Measurements from ENCODE around the gene SNX24.
"Not testable (repeated sequence)": the region's sequence is repeated elsewhere in the genome, so short reads cannot be mapped to it uniquely, and the experiment has no call there.

The SNX24 gene

DNA sequence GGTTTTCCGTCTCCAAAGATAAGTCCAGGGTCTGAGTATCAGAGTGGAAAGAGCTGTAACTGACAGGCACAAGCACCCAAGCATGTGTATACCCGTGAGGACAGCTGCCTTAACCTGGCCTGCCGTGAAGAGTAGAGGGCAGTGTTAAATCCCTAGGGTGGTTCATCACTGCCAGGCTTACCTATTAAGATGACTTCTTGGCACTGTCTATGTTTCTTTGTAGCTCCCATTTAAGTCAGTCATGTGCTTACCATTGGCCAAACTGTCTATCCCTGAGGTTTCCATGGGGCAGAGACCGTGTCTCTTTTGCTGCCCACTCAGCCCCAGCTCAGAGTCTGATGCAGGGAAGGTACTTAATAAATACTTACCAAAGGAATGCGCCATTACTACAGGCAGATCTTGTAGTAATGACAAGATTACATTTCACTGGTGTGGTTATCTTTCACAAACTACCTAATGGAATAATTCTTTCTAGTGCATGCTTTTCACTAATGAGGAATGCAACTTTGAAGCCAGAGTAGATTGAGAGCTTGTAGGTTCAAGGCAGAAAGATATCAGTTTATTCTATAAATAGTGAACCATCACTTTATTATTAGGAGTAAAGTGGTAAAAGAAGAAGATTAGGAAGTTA is 64.2 kb downstream of the SNX24 start:
- no peak for DNase-seq (ENCODE audit: low read depth)

DNA sequence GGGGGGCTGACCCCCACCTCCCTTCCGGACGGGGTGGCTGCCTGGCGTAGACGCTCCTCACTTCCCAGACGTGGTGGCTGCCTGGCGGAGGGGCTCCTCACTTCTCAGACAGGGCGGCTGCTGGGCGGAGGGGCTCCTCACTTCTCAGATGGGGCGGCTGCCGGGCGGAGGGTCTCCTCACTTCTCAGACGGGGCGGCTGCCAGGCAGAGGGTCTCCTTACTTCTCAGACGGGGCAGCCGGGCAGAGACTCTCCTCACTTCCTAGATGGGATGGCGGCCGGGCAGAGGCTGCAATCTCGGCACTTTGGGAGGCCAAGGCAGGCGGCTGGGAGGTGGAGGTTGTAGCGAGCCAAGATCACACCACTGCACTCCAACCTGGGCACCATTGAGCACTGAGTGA is 68.0 kb downstream of the SNX24 start:
- not testable (repeated sequence) for DNase-seq (ENCODE audit: low read depth); H3K4me3 ChIP-seq (ENCODE audit: low read depth, low read length)

More for the DNA sequence above, 64.2 kb downstream of the SNX24 start:
- H3K4me3 ChIP-seq (ENCODE audit: low read depth, low read length), result no peak overlapping the region

DNA sequence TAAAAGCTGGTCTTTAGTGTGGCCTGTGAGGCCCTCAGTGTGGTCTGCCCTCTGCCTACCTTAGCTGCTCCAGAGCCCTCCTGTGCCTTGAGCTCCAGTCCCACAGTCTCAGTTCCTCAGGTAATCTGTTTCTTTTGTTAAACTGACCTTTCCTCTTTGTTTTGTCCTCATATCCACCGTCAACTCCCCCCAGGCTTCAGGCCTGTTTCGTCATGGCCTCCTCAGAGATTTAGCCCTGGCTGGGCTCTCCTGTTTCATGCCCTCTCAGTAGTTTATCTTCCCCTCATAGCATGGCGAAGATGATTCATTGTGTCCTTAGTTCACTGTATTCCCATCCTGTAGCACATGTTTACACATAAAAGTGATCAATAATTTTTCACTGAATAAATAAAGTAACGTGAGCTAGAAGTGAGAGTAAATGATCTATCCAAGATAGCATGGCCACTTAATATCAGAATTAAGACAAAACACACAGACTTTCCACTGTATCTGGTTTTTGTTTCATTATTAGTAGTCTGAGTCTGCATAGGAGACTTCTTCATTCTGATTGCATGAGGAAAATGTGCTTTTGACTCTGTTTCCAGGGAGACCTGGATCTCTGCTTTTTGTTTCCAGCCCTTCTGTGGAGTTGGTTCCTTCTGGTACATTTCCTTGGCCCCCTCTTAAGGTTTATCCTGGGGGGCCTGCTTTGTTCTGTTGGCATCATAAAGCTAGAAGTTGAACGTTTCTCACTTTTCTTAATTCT is 70.5 kb downstream of the SNX24 start:
- H3K4me3 ChIP-seq (ENCODE audit: low read depth, low read length), result no peak overlapping the region
- no peak for DNase-seq (ENCODE audit: low read depth)

DNA sequence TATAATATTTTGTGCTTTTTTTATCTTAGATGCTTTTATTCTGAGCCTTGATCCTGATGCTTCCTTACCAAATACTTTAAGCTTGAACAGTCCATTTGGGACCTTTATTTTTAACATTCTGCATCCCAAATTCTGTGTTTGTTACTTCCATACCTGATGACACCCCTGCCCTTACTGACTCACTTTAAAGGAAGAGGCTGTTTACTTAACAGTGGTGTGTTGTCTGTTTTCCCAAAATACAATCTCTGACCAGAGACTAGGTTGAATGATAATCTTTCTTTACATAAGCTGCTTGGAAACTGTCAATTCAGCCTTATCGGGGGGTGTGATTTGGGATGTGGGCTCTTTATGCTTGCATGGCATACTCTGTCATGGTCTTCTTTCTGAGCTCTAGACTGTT is 71.1 kb downstream of the SNX24 start:
- no peak overlapping the region for H3K4me3 ChIP-seq (ENCODE audit: low read depth, low read length)
- DNase-seq (ENCODE audit: low read depth), result no peak

DNA sequence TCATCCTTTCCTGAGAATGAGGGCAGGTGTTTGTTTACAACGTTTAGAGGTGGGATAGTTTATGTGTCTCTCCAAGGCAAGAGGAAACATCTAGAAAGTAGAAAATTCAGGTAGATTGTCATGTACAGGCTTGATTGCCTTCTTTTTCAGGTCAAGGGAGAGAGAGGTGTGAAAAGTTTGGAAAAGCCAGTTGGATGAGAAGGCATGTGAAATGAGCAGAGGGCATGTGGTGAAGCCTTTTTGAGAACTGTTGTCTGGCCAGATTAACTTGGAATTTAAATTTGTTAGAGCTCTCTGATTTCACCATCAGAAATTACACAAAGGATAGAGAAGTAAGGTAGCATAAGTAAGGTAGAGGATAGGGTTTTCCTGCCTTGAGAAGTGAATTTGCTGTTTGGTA is 74.6 kb downstream of the SNX24 start:
- DNase-seq (ENCODE audit: low read depth), result no peak

DNA sequence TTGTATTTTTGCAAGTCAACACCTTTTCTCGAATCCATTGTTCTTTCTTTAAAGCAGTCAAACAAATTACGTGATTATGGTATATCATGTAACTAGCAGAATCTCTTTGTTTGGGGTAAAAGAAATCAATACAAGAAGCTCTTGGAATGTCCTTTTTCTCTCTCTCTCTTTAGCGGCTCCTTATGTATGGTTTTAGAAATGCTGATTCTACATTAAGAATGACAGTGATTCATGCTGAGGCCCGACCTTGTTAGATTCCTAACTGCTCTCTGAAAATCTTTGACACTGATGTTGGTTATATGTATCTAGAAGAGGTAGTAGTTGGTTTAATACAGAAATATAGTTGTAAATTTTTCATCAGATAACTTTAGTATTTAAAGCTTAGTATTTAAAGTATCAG is 76.4 kb downstream of the SNX24 start:
- DNase-seq (ENCODE audit: low read depth), result peak; percentile 5

More for the DNA sequence above, 74.6 kb downstream of the SNX24 start:
- no peak overlapping the region for H3K4me3 ChIP-seq (ENCODE audit: low read depth, low read length)

DNA sequence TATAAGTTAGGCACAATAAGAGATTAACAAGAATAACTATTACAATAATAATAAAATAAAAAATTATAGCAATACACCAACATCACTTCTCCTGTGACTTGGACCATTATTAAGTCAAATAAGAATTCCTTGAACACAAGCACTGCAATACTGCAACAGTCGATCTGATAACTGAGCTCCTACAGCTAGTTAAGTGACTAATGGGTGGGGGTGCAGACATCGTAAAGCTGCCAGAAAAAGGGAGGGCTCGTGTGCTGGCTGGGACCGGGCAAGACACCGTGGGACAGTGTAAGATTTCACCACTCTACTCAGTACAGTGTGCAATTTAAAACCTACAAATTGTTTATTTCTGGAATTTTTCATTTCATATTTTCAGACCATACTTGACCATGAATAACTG is 78.8 kb downstream of the SNX24 start:
- H3K4me3 ChIP-seq (ENCODE audit: low read depth, low read length), result no peak overlapping the region
- DNase-seq (ENCODE audit: low read depth), result peak; percentile 10

More for the DNA sequence above, 76.4 kb downstream of the SNX24 start:
- no peak overlapping the region for H3K4me3 ChIP-seq (ENCODE audit: low read depth, low read length)

DNA sequence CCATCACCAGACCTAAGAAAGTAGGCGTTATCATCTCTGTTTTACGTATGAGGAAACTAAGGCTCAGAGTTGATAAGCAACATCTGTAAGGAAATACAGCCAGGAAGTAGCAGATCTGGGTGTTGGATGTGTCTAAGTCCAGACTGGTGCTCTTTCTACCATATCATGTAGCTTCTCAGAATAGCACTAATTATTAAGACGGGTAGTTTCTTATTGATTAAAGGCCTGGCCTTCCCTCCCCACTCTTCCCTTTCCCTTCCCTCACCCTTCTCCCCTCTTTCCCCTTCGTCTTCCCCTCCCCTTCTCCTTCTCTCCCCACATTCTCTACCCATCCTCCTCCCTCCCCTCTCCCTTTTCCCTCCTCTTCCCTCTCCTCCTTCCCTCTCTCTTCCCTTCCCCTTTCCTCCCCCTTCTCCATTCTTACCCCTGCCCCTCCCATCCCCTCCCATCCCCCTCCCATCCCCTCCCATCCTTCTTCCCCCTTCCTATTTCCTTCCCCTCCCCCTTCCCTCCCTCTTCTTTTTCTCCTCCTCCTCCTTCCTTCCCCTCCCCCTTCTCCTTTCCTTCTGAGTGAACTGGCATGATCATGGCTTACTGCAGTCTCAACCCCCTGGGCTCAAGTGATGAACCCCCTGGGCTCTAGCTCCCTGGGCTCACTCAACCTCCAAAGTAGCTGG is 79.4 kb downstream of the SNX24 start:
- H3K4me3 ChIP-seq (ENCODE audit: low read depth, low read length), result no peak overlapping the region
- DNase-seq (ENCODE audit: low read depth), result no peak

DNA sequence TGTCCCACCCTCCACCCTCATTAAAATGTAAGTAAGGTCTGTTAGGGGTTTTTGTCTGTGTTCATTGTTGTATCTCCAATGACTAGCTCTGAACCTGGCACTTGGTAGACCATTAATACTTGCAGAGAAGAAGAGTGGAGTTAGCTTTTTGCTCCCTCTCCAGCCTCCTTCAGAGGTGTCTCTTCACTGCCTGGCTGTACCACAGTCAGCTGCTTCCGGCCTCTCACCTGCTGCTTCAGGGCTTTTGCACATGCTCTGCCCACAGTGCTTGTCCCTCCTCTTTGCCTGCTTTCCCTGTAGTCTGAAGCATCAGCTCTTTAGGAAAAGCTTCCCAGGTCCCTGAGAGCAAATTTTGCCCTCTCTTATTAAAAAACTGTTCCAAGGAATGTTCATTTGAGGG is 83.6 kb downstream of the SNX24 start:
- H3K4me3 ChIP-seq (ENCODE audit: low read depth, low read length), result no peak overlapping the region
- no peak for DNase-seq (ENCODE audit: low read depth)

DNA sequence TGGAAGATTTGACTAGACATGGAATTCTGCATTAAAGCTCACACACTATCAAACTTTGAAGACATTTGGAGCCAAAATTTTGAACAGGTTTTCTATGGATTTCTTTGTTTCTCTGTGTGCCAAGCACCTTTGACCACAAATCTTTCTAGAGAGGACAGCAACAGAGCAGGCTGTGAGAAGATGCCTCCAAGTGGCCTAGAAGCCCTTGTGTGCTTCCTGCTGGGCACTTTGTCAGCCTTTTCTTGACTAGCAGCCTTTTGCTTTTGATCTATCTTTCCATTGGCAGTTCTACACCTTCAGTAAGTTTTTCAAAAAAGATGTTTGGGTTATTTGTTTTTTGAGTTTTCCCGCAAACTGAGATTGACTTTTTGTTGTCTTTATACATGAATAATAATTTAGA is 84.6 kb downstream of the SNX24 start:
- no peak overlapping the region for H3K4me3 ChIP-seq (ENCODE audit: low read depth, low read length)
- no peak for DNase-seq (ENCODE audit: low read depth)

DNA sequence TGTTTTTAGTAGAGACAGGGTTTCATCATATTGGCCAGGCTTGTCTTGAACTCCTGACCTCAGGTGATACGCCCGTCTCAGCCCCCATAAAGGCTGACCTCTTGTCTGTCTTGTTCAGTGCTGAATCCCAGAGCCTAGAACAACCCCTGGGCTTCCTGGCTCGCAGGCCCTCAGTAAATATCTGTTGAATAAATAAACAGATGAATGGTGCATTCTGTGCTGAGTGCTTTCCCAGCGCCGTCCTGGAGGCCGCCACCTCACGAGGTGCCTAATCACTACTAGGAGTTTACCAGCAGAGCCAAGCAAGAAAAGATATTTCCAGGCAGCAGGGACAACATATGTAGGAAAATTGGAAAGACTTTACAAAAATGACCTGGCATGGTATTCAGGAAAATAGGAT is 88.5 kb downstream of the SNX24 start:
- H3K4me3 ChIP-seq (ENCODE audit: low read depth, low read length), result no peak overlapping the region
- no peak for DNase-seq (ENCODE audit: low read depth)

DNA sequence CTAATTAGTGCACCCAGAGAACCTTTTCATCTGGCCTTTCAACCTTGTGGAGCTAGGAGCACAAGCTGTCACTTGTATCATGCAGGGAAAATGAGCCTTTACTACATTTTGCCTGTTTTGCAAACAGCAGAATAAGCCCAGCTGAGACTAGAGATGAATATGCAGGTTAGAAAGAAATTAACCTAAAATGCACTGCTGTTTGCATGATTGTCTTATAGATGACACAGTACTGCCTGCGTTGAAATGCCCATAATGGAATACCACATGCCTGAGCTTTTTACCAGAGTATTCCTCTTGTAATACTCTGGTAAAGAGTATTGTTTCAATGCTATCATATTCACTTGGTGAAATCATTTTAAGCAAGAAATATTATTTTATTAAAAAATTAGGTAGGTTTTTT is 90.7 kb downstream of the SNX24 start:
- DNase-seq (ENCODE audit: low read depth), result no peak
- H3K4me3 ChIP-seq (ENCODE audit: low read depth, low read length), result no peak overlapping the region

DNA sequence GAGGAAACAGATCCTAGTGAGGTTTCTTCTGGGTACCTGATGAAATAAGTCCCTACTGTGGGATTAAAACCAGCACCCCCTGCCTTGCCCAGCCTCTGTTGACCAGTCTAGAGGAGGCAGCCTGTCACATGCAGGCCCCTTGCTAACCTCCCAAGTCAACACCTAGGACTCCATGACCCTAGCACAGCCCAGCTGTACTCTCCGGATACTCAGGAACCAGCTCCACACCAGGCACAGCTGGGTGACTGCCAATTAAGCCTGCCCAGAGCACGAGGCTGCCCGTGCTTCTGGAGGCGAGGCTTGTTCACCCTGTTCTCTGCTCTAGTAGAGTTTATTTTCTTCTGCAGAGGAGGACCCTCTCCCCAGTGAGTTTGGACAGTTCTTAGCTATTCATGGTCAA is 92.5 kb downstream of the SNX24 start:
- no peak overlapping the region for H3K4me3 ChIP-seq (ENCODE audit: low read depth, low read length)
- no peak for DNase-seq (ENCODE audit: low read depth)

DNA sequence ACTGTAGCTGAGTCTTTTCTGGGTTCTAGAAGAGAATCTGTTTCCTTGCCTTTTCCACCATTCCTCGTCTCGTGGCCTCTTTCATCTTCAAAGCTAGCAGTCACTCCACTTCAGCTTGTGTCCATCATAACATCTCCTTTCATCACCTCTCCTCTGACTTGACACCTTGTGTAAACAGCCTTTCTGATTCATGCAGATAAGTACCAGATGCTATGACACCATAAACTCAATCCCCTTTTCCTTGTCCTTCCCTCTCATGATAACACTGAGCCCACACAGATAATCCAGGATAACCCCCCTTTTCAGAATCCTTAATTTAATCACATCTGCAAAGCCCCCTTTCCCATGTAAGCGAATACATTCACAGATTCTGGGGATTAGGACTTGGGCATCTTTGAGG is 95.5 kb downstream of the SNX24 start:
- no peak for DNase-seq (ENCODE audit: low read depth)
- H3K4me3 ChIP-seq (ENCODE audit: low read depth, low read length), result no peak overlapping the region

DNA sequence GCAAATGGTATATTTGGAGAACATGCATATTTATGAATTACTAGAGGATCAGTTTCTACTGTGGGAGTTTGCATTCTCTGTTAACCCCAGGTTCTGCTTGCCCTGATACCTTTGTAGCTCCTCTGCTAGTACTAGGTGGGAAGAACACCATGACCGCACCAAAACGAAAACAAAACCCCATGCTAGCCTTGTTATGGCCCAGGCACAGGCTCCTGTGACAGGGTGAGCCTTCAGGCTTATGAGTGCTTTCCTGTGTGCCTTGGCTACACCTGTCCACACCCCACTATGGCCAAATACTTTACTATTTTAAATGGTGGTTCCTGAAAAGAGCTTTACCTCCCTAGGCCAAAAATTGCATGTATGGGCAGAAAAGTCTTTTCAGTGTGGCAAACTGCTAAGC is 96.3 kb downstream of the SNX24 start:
- no peak for DNase-seq (ENCODE audit: low read depth)
- no peak overlapping the region for H3K4me3 ChIP-seq (ENCODE audit: low read depth, low read length)

DNA sequence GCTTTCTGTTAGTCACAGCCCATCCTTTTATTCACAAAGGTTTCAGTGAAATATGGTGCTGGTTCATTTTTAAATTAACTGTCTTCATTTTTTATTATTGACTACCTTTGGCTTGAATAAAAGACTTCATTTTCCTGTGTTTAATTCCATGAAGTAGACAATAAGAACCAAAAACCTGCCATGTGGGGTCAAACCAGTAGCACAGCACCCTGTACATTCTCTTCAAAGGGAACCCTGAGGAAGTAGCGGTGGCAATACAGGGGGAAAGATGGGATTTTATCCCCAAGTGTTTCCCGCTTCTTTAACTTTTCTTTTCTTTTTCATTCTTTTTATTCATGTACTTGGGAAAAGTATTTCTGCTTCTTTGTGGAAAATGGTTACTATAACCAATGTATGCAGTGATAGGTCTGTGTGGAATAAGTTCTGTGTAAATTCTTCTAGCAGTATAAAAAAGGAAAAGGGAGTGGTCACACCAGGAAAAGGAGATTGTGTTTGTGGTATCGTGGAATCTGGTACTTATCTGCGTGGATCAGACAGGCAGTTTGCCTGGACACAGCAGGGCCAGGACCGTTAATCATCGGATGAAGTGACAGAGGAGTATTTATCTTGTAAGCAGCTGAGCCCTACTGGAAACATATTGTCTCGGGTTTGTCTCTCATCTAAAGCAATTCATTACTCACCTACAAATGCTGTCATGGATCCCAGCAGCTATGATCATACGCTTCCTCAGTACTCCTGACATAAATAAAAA is 96.9 kb downstream of the SNX24 start:
- peak; percentile 2 for DNase-seq (ENCODE audit: low read depth)
- H3K4me3 ChIP-seq (ENCODE audit: low read depth, low read length), result no peak overlapping the region

DNA sequence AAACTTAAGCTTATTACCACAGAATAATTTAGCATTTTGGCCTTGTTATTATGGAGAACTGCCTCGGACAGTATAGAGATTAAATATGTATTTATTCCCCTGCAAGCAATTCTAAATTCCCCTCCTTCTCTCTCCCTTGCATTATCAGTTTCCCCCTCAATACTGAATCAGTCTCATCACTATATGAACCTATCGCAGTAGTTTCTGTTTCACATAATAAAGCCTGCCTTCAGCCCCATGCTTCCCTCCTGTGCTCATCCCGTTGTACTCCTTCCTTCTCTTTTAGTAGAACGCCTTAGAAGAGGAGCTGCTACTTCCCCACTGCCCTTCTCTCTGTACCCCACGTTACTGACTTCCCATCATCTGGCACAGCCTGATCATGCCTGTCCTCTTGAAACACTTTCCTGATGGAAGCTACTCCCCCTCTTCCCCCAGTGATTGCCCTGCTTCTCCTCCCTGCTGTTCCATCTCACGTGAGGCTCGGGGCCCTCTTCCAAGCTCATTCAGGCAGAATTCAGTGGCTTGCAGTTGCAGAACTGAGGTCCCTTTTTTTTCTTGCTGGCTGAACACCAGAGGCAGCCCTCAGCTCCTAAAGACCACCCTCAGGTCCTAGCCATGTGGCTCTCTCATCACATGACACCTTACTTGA is 97.8 kb downstream of the SNX24 start:
- DNase-seq (ENCODE audit: low read depth), result no peak
- H3K4me3 ChIP-seq (ENCODE audit: low read depth, low read length), result no peak overlapping the region

DNA sequence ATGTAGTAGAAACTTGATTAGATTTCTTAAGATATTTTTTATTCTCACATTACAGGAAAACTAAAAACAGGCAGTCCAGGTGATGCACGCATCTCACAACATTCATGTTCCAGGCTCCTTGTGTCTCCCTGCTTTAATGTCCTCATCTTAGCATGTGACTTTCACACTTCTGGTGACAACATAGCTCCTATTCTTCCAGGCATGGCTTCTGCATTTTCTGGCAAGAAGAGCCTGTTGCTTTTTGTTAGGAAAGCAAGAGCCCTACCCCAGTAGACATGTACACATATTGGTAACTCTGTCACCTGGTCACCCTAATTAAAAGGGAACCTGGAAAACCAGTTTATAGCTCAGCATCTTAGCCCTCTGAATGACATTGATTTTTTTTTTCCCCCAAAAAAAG is 98.6 kb downstream of the SNX24 start:
- DNase-seq (ENCODE audit: low read depth), result no peak
- H3K4me3 ChIP-seq (ENCODE audit: low read depth, low read length), result no peak overlapping the region

DNA sequence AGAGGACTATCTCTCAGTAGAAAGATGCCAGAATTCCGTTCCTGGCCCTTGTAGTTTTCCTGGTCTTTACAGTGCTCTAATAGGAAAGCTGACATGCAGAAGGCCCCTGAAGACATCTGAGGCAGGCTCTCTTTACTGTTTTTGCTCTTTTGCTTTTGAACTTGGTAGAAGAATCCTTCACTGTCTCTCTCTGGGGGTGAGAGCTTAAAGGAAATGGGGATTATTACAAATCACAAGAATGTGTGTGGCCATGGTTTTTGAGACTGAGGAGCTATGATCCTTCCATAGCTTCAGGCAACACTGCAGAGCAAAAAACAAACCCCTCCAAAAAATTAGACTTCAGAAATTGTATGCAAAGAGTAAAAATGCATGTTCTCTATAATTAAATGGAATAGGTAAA is 102.0 kb downstream of the SNX24 start:
- H3K4me3 ChIP-seq (ENCODE audit: low read depth, low read length), result no peak overlapping the region
- DNase-seq (ENCODE audit: low read depth), result no peak

DNA sequence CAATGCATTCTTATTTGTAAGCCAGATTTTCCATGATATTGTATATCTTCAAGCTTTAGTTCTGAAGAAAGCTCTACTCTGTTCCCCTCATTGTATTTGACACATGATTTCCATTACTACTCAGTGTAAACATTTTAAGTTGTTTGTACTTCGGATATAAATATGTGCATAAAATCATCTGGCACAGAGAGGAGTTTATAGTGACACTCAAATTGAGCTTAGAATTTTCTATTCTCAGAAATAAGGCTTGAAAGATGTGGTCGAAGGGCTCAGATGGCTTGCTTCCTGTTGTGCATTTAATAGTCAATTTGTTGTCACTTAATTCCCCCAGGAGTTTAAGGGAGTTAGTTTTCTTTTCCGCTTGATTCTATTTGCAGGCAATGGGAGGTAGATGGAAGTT is 102.4 kb downstream of the SNX24 start:
- DNase-seq (ENCODE audit: low read depth), result no peak
- H3K4me3 ChIP-seq (ENCODE audit: low read depth, low read length), result no peak overlapping the region

Measured in skeletal muscle cell (primary cell).